Hepatocyte (in vitro differentiated cells): ENCODE results near the gene MRPL48. TPM values are rescaled to one million over a fixed set of nuclear protein-coding genes. Genes with fewer than 3 reads are reported as not detected.

ENCODE experiments used
- DNase-seq: peaks from one replicate; pipeline ENCODE4 v3.0.0-alpha.2; 2016; ENCODE audit warnings: low spot score
- H2AFZ ChIP-seq: fragments of 200-600 bp; sonication (generic); 2 replicates; pipeline ENCODE4 v1.6.0; 2016; ENCODE audit warnings: antibody characterized with exemption, mild to moderate bottlenecking
- H3K27ac ChIP-seq: fragments of 200-600 bp; sonication (generic); 2 replicates; pipeline ENCODE4 v1.5.1; 2016; ENCODE audit warnings: mild to moderate bottlenecking
- H3K27me3 ChIP-seq: fragments of 200-600 bp; sonication (generic); 2 replicates; pipeline ENCODE4 v1.6.1; 2016
- H3K36me3 ChIP-seq: fragments of 200-600 bp; sonication (generic); replicated peaks from 2 replicates; pipeline ENCODE4 v1.5.1; 2016; ENCODE audit warnings: low read depth; ENCODE audit not compliant: insufficient read depth
- H3K4me1 ChIP-seq: fragments of 200-600 bp; sonication (generic); 2 replicates; pipeline ENCODE4 v1.5.1; 2016; ENCODE audit warnings: mild to moderate bottlenecking, moderate library complexity; ENCODE audit not compliant: insufficient read depth
- H3K4me2 ChIP-seq: fragments of 200-600 bp; sonication (generic); 2 replicates; pipeline ENCODE4 v1.6.0; 2016
- H3K4me3 ChIP-seq: fragments of 200-600 bp; sonication (generic); 2 replicates; pipeline ENCODE4 v1.5.1; 2016; ENCODE audit warnings: mild to moderate bottlenecking
- H3K79me2 ChIP-seq: fragments of 200-600 bp; sonication (generic); 2 replicates; pipeline ENCODE4 v1.6.0; 2017; ENCODE audit warnings: mild to moderate bottlenecking
- H3K9me2 ChIP-seq: fragments of 200-600 bp; sonication (generic); replicated peaks from 2 replicates; pipeline ENCODE4 v1.6.0; 2017; ENCODE audit warnings: mild to moderate bottlenecking; ENCODE audit not compliant: insufficient read depth
- H3K9me3 ChIP-seq: fragments of 200-600 bp; sonication (generic); 2 replicates; pipeline ENCODE4 v1.5.1; 2016; ENCODE audit warnings: low read depth, mild to moderate bottlenecking
- H4K20me1 ChIP-seq: fragments of 200-600 bp; sonication (generic); 2 replicates; pipeline ENCODE4 v1.6.0; 2016; ENCODE audit warnings: mild to moderate bottlenecking; ENCODE audit not compliant: insufficient read depth, poor library complexity, severe bottlenecking
- EZH2 ChIP-seq: fragments of 200-600 bp; sonication (generic); IDR thresholded peaks from 2 replicates; pipeline ENCODE4 v1.6.1; 2016; ENCODE audit warnings: antibody characterized with exemption, mild to moderate bottlenecking, borderline replicate concordance
- EZH2phosphoT487 ChIP-seq: fragments of 200-600 bp; sonication (generic); IDR thresholded peaks from one replicate; pipeline ENCODE4 v1.6.1; 2018; ENCODE audit warnings: antibody characterized with exemption, mild to moderate bottlenecking, low read depth, moderate library complexity; ENCODE audit not compliant: unreplicated experiment, severe bottlenecking
- WGBS: methylation state at CpG from one replicate; pipeline ENCODE4 v1.1.6; 2016; ENCODE audit warnings: low lambda C conversion rate; ENCODE audit errors: missing lambda C conversion rate; 5-methylcytosine and 5-hydroxymethylcytosine counted together
- polyA plus RNA-seq: library from polyadenylated mRNA; unstranded; fragments of >200 nt; fragmentation: Nextera tagmentation; extraction: Ambion mirVana; gene quantifications from 2 replicates; pipeline ENCODE4 v1.2.1, GENCODE V29; 2016
- total RNA-seq: library from RNA; depleted of rRNA; stranded (reverse); fragments of >200 nt; gene quantifications from 2 replicates; pipeline ENCODE4 v1.2.3, GENCODE V29; 2014
- TF ChIP-seq, protein P1 (sequence below): fragments of 200-600 bp; sonication (generic); IDR thresholded peaks from 2 replicates; pipeline ENCODE4 v1.5.1; 2016; ENCODE audit warnings: antibody characterized with exemption, mild to moderate bottlenecking; ENCODE audit not compliant: poor library complexity

The MRPL48 gene
- total and polyA plus RNA-seq, 2 experiments from 2014 or later: 25.9 to 59.1 TPM

DNA sequence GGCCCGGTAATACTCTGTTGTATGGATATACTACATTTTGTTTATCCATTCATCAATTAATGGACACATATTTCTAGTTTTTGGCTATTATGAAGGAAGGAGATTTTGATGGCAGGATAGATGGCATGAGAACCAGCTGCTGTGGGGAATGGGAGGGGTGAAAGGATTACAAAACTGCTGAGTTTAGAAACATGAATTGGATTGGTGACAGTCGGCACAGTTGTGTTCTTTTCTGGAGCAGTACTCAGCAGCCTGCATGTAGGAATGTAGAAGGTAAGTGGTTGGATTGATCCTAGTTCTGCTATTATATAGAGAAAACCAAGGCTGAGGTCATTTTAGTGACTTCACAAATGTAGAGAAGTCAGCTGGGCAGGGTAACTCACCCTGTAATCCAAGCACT lies 96.2 kb downstream of the MRPL48 start:
- no peak overlapping the region for H3K27ac ChIP-seq
- H3K4me2 ChIP-seq: no peak overlapping the region
- no peak for DNase-seq
- no peaks in the 10 kb centered on the region for H4K20me1 ChIP-seq
- no peaks in the 10 kb centered on the region for H3K27me3 ChIP-seq
- H3K4me3 ChIP-seq: no peak overlapping the region
- H2AFZ ChIP-seq: no peak overlapping the region
- no peak for TF ChIP-seq EZH2phosphoT487
- TF ChIP-seq EZH2: no peak
- TF ChIP-seq, protein P1, sequence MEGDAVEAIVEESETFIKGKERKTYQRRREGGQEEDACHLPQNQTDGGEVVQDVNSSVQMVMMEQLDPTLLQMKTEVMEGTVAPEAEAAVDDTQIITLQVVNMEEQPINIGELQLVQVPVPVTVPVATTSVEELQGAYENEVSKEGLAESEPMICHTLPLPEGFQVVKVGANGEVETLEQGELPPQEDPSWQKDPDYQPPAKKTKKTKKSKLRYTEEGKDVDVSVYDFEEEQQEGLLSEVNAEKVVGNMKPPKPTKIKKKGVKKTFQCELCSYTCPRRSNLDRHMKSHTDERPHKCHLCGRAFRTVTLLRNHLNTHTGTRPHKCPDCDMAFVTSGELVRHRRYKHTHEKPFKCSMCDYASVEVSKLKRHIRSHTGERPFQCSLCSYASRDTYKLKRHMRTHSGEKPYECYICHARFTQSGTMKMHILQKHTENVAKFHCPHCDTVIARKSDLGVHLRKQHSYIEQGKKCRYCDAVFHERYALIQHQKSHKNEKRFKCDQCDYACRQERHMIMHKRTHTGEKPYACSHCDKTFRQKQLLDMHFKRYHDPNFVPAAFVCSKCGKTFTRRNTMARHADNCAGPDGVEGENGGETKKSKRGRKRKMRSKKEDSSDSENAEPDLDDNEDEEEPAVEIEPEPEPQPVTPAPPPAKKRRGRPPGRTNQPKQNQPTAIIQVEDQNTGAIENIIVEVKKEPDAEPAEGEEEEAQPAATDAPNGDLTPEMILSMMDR: no peak
- H3K9me3 ChIP-seq: no peaks in the 10 kb centered on the region
- 96% methylated on average over 2 of the region's 2 CpGs for WGBS
- no peaks in the 10 kb centered on the region for H3K4me1 ChIP-seq
- no peaks in the 10 kb centered on the region for H3K79me2 ChIP-seq
- H3K36me3 ChIP-seq: no peaks in the 10 kb centered on the region
- no peaks in the 10 kb centered on the region for H3K9me2 ChIP-seq

DNA sequence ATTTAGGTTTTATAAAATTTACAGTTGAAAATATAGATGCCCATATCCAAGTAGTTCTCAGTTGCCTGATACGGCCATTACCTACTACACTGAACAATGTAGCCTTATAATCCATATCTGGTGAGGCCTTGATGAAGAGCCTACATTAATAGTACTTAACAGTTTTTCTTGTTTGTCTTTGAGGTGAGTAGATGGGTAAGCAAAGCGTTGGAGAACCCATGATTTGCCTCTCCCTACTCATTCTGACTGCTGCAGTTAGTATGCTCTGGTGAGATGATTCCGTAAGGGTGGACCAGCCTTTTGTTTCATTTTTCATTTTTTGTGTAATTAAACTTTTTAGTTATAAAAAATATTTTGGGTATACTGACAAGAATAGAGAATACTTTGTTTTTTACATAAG lies 100.6 kb downstream of the MRPL48 start:
- H2AFZ ChIP-seq: no peak overlapping the region
- H3K79me2 ChIP-seq: no peaks in the 10 kb centered on the region
- no peaks in the 10 kb centered on the region for H3K4me1 ChIP-seq
- DNase-seq: no peak
- H3K9me3 ChIP-seq: no peaks in the 10 kb centered on the region
- H3K4me3 ChIP-seq: no peak overlapping the region
- peaks cover 3% of the 10 kb centered on the region for H3K36me3 ChIP-seq
- H4K20me1 ChIP-seq: no peaks in the 10 kb centered on the region
- H3K27ac ChIP-seq: no peak overlapping the region
- no peak overlapping the region for H3K4me2 ChIP-seq
- TF ChIP-seq, protein P1: no peak
- TF ChIP-seq EZH2phosphoT487 (no peak), EZH2 (no peak)
- WGBS: 91% methylated on average over 3 of the region's 3 CpGs
- no peaks in the 10 kb centered on the region for H3K27me3 ChIP-seq
- H3K9me2 ChIP-seq: no peaks in the 10 kb centered on the region

DNA sequence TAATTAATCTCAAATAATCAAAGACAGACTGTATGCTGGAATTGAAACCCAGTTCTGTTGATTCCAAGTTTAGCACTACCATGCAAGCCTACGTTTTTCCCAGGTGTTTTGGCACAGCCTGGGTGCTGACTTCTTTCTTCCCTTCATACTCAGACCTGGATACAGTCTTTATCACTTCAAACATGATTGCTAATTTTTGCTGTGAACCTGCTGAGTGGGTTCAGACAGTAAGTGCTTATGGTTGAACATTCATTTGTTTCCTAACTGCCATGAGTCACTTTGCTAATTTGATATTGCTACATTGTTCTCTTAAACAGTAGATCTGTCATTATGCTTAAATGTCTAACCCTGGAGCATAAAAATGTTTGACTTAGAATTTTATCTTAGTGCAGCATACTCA lies 101.3 kb downstream of the MRPL48 start:
- H3K27ac ChIP-seq: no peak overlapping the region
- no peak overlapping the region for H3K4me2 ChIP-seq
- 61% methylated on average over 1 of the region's 1 CpG for WGBS
- TF ChIP-seq EZH2 (no peak), EZH2phosphoT487 (no peak)
- TF ChIP-seq, protein P1: no peak
- H3K9me3 ChIP-seq: no peaks in the 10 kb centered on the region
- H3K4me1 ChIP-seq: no peaks in the 10 kb centered on the region
- H3K9me2 ChIP-seq: no peaks in the 10 kb centered on the region
- no peak overlapping the region for H2AFZ ChIP-seq
- no peak for DNase-seq
- H3K4me3 ChIP-seq: no peak overlapping the region
- H3K36me3 ChIP-seq: peaks cover 3% of the 10 kb centered on the region
- no peaks in the 10 kb centered on the region for H3K27me3 ChIP-seq
- no peaks in the 10 kb centered on the region for H3K79me2 ChIP-seq
- no peaks in the 10 kb centered on the region for H4K20me1 ChIP-seq

DNA sequence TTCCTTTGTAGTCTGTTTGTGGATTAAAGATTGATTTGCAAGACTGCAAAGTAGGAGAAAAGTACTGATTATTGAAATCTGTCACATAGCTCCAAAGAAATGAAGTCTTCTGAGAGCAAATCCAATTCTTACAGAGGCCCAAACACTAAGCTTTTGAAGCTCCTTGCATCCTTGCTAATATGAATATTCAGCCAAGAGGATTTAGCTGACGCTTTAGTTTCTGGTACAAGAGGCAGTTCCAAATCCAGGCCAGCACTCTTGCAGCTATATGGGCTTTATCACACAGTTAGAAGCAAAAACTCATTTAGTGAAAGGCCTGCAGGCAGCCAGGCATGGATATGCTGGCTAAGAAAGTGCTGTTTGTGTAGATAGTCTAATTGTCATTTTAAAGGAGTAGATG lies 101.9 kb downstream of the MRPL48 start:
- Histone ChIP-seq H3K27me3 (no peaks in the 10 kb centered on the region), H3K9me3 (no peaks in the 10 kb centered on the region)

More for the DNA sequence above, 101.9 kb downstream of the MRPL48 start:
- Histone ChIP-seq H3K36me3 (peaks cover 3% of the 10 kb centered on the region), H3K4me3 (no peak overlapping the region), H4K20me1 (no peaks in the 10 kb centered on the region), H3K4me1 (no peaks in the 10 kb centered on the region), H3K79me2 (no peaks in the 10 kb centered on the region), H3K27ac (no peak overlapping the region), H3K4me2 (no peak overlapping the region), H3K9me2 (no peaks in the 10 kb centered on the region), H2AFZ (no peak overlapping the region)
- TF ChIP-seq EZH2: no peak
- TF ChIP-seq, protein P1: no peak
- no peak for TF ChIP-seq EZH2phosphoT487
- WGBS: 90% methylated on average over 1 of the region's 1 CpG
- DNase-seq: no peak
